Left cardiac atrium (tissue), 4 donors: ENCODE data around the gene CCT7. TPM values are rescaled to one million over a fixed set of nuclear protein-coding genes. Genes with fewer than 3 reads are reported as not detected.
A peak's percentile ranks its signal among the peaks of the same experiment; 100 is the strongest.

Source experiments
- ATAC-seq, 2 donors: fragments of 200-7000 bp; cut with Tn5 transposase; one replicate each; pipeline ENCODE4 v1.9.1; 2020; ENCODE audit warnings: mild to moderate bottlenecking in 2 of 2, moderate library complexity in 2 of 2
- DNase-seq: peaks from one replicate; pipeline ENCODE4 v3.0.0-alpha.2; 2020
- intact Hi-C, 2 donors: fragments of 100-400 bp; cut with DNase I; formaldehyde crosslinking; loops; one replicate each; pipeline versions ENCODE4 v1.14.1 to v1.15.1; 2022 to 2023
- total RNA-seq, 2 donors: library from RNA; stranded (reverse); fragmentation: NEBNext Ultra II Directional; extraction: Animal tissue kit (Norgen Biotek cat#: 25700); gene quantifications; one replicate each; pipeline ENCODE4 v1.2.1, GENCODE V29; 2021
- donor health status: DM: no; HTN: yes; CAD: no.
- donor health status: DM: no; HTN: yes; CAD: no; lungs with severe emphysema.
- donor health status: DM: yes; HTN: yes; CAD: no.
- donor health status: Dilated cardiomyopathy.

Gene CCT7
- total RNA-seq, 2 donors from 2014 or later = 181 to 184 TPM

- intact Hi-C loops = no loop called here
- no peak for ATAC-seq
- DNase-seq = no peak
Measured at GRCh38 chr2:73263540-73264331, 29.6 kb downstream of the CCT7 start.

- intact Hi-C loops = no loop called here
- DNase-seq (no peak), ATAC-seq (no peak)
Measured at GRCh38 chr2:73264332-73264606, 30.2 kb downstream of the CCT7 start.

DNA sequence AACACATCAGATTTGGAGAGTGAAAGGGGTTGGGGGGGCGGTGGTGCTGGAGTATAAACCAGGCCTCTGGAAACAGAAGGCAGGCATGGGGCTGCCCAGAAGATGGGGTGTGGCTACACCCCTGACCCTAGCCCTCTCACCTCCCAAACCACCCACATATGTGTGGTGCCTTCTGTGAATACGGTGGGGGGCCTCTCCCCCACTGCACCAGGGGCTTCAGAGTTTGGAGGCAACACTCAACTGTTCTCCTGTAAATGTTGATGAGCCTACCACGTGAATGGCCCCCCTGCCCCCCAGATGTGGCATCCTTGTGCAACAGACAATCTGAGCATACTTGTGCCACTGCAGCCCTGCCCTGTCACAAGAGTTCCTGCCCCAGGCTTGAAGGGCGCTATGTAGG is 30.7 kb downstream of the CCT7 start:
- ATAC-seq = no peak
- DNase-seq = no peak
- intact Hi-C loops = no loop called here

DNA sequence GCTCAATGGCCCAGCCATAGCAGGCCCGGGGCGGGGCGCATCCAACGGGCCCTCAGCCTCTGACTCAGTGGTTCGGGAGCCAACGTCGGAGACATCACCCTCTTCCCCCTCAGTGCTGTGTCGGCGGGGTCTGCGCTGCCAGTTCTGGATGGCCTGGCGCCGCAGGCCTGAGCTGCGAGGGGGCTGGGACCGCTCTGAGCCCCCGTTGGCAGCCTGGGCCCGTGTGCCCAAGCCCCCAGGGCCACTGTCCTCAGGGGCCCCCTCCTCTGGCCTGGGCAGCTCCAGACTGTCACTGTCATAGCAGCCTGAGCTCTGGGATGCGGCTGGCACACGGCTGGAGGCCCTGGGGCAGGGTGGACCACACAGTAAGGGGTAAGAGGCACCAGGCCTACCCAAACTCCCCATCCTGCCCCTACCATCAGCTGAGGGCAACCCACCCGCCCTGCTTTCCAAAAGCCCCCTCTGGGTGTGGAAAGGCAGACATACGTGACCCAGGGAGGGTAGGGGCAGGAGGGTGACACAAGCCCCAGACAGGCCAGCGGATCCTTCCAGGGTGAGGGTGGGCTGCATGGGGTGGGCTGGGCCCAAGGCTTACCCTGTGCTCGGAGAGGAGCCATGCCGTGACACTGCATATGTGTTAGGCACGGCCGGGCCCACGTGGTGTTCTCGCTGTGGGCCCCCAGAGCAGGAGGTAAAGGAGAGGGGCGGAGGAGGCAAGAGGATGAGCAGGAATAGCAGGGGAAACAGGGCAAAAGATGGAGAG is 31.4 kb downstream of the CCT7 start:
- intact Hi-C loops = no loop called here
- DNase-seq (no peak), ATAC-seq (no peak)

DNA sequence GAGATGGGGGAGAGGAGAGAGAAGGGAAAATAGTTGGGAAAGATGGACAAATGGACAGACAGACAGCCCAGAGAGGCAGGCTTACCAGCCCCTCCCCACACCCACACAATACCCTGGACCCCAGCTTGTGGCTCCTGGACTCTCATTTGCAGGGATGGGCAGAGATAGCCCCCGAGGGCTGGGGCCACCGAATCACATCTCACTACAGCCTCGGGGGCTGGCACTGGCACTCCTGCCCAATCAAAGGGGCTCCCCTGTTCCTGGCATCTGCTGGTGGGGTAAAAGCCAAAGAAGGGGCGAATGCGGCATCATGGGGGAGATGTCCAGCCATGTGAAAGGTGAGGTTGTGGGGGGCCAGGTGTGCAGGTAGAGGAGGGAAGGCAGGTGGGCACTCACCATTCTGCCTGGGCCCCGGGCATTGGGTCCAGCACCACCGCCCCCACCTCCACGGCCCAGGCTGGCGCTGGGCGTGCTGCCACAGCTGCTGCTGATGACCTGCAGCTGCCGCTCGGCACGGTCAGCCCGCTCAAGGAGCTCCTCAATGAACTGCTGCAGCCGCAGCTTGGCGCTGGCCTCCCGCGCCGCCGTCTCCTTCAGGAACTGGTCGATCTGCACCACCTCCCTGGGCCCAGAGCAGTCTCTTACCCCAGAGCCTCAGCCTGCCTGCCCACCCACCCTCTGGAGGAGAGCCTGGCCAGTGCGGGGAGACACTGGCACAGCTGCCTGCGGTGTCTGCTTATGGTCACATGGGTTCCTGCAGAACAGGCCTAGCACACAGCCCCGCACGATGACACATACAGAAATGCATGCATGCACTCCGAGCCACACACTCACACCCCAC is 32.2 kb downstream of the CCT7 start:
- DNase-seq = no peak
- ATAC-seq = no peak
- intact Hi-C loops = no loop called here

DNA sequence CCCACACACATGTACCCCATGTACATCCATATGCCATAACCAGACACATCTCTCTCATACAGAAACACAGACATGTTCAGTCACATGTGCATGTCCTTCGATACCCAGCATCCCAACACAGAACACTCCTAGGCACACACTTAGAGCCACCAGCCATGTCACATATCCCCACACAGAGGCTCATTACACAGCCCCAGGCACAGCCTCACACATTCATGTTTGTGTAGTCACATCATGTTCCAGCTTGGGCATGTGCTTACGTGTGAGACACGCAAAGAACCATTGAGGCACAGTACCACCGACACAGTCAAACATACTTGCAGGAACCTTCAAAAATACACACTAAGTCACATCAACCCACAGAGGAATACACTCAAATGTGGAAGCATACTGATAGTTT is 32.9 kb downstream of the CCT7 start:
- ATAC-seq (no peak), DNase-seq (no peak)
- intact Hi-C loops = no loop called here

DNA sequence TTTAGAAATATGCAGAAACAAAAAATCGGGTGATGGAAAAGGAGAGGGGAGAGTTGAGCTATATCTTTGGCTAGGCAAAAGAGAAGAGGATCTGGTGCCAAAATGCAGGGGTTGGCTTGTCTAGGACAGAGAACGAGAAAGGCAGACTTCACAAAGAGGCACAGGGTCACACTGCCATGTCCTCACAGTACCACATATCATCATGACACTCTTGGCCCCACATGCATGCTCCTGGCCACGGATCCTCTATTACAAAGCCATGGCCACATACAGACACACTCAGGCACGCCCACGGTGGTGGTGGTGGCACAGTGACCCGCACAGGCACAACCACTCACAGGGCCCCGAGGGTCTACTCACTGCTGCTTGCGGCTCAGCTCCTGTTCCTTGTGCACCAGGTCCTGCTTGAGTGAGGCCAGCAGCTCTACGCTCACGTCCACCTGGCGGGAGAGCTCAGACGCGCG is 34.3 kb downstream of the CCT7 start:
- DNase-seq (no peak), ATAC-seq (no peak)
- intact Hi-C loops = no loop called here

DNA sequence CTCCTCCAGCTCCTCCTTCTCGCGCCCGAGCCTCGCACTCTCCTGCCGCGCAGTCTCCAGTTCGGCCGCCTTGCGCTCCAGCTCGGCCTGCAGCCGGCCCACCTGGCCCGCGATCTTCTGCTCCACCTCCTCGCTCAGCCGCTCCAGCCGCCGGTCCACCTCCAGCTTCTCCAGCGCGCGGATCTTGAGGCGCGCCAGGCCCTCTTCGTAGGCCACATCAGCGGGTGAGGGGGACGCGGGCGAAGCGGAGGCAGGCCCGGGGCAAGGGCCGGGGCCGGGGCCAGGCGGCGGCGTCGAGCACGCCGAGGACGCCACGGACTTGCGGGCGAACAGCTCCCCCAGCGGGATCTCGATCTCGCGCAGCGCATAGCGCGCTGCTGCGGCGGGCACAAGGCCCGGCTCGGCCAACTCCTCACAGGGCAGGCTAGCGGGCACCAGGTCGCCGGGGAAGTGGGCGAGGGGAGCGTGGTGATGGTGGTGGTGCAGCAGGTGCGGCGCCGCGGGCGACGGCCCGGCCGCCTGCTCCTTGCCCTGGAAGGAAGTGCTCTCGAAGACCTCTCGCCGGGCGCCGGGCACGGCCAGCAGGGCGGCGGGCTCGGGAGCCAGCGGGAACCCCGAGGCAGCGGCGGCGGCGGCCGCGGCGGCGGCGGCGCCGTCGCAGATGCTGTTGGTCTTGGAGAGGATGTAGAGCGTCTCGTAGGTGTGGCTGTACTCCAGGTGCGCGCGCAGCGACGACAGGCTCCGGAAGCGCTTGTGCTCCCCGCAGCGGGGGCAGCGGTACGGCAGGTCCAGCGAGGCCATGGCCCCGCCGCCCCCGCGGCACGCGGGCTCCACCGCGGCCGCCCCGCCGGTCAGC is 35.0 kb downstream of the CCT7 start:
- ATAC-seq (peak; percentile 13 to 38), DNase-seq (no peak)
- intact Hi-C loops = no loop called here

DNA sequence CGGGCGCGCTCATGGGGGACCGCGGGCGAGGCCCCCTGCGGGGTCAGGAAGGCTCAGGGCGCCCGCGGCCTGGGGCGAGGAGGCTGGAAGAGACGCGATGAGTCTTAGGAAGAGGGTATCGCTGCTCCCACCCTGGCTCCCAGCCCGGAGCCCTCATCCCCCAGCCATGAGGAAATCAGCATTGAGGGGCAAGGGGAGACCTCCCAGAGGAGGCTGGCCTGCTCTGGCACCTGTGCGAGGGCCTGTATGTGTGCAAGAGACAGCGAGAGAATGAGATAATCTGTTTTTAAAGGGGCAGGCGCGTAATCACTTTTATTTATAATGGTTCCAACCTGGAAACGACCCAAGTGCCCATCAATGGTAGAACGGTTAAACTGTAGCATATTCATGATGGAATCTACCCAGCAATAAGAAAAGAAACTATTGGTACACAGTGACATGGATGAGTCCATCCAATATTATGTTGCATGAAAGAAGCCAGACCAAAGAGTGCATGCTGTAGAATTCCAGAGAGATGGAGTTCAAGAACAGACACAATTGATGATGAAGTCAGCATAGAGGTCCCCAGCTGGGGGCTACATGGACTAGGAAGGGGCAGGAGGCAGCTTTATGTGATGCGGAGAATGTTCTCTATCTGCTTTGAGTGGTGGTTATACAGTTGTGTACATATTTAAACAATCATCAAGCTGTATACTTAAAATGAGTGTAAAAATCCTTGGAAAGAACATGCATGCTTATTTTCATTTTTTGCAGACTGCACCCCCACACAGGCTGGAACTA is 35.8 kb downstream of the CCT7 start:
- intact Hi-C loops = no loop called here
- DNase-seq (no peak), ATAC-seq (no peak)

DNA sequence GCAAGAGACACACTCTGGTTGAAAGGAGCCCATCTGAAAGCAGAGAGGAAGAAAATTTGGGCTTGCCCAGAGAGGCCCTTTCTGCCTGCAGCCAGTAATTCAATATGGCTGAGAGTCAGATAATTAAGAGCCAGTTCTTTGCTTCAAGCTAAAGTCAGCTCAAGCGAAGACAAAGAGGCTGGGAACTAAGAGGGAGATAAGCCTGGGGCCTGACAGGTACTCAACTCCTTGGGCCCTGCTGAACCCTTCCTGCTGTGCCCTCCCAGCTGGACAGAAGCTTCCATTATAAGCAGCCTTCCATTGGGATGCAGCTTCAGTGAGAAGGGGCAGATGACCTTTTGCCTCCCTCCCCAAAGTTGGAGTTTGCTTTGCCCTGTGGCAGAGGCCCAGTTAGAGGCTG is 38.2 kb downstream of the CCT7 start:
- DNase-seq (no peak), ATAC-seq (no peak)
- intact Hi-C loops = no loop called here

GRCh38 chr2:73279852-73280251 is 45.7 kb downstream of the CCT7 start:
- DNase-seq (no peak), ATAC-seq (no peak)
- intact Hi-C loops = no loop called here

DNA sequence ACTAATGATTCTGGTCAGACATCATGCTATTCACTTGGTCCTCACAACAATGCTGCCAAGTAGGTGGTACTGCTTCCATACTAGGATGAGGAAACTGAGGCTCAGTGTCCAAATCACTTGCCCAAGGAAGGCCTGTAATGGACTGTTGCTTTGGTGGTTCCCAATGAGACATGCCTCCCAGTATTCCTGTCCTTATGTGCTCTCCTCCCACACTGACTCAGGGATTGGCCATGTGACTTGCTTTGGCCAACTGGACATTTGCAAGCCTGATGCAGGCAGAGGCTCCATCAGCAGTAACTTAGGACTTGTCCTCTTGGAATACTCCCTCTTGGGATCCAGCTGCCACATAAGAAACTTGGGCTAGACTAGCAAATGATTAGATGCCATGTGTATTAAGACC is 47.1 kb downstream of the CCT7 start:
- no peak for DNase-seq
- ATAC-seq = no peak
- intact Hi-C loops = no loop called here

- ATAC-seq (no peak), DNase-seq (no peak)
- intact Hi-C loops = no loop called here
Measured at GRCh38 chr2:73282924-73283544, 48.9 kb downstream of the CCT7 start.

GRCh38 chr2:73283545-73284295 is 49.6 kb downstream of the CCT7 start:
- intact Hi-C loops = no loop called here
- no peak for DNase-seq

DNA sequence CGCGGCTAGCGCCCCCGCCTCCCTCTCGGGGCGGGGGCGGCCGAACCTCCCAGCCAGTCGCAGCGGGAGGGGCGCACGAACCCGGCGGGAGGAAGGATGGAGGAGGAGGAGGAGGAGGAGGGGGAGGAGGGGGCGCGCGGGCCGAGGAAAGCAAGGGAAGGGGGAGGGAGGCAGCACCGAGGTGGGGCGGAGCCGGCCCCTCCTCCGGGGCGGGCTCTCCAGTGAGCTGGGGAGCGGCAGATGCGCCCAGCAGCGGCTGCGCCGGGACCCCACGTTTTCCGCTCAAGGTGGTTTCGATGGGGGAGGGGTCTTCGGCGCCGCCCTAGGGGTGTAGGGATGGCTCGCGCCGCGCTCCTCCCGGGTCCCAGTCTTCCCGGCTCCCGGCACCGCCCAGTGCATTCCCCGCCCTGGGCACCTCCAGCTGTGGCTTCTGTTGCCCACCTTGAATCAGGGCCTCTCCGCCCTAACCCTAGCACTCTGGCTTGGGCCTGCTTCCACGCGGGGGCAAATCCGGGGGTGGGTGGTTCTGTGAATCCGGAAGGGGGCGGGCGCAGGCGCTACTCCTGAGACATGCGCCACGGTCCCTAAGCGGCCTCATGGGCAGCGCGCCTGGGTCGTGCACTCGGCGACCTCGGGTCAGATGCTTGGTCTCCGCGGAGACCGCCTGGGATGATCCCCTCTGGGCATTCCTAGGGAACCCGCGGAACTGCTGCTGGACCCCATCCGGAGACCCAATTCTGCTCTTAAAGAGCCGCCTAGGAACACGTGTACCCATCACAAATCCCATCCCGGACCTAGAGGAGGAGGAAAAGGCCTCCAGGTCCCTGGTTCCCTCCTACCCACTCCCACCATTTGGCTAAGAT is 50.4 kb downstream of the CCT7 start, which contains the start of gene FBXO41:
Gene FBXO41, minus strand, starts transcription at position 183 of the 863 bp plus-strand sequence. CDS start 14,848 bp downstream, outside the sequence.
- intact Hi-C loops = no loop called here
- no peak for DNase-seq
- ATAC-seq = peak; percentile 87

More at GRCh38 chr2:73283545-73284295, 49.6 kb downstream of the CCT7 start:
- peak; percentile 23 to 45 for ATAC-seq

DNA sequence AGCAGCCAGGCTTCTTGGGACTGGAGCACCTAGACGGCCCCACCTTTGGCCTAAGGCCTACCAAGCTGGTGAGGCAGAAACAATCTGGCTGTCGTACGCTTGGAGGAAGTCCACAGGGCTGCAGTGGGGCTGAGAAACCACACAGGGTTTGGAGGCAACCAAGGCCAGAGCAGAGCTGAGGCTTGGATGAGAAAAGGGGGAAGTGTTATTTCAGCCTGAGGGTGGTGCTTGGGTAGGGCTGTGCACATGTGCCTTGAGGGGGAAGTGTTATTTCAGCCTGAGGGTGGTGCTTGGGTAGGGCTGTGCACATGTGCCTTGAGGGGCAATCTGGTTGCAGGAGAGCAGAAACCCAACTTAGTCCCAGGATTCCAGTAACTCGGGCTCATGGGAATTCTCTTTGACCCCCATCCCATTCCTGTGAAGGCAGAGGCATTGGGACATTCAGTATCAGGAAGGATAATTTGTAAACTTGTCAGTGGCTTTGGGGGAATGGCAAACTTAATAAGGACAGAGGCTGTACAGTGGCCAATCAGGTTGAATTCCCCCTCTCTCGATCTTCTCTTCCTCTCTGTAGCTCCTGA is 51.1 kb downstream of the CCT7 start:
- intact Hi-C loops = no loop called here

More for the DNA sequence above, 51.1 kb downstream of the CCT7 start:
- ATAC-seq (peak; percentile 47 to 66), DNase-seq (no peak)
